DND-41 (cell line): ENCODE results near the gene PTPRN2.

Source experiments
- ATAC-seq: fragments of 200-7000 bp; cut with Tn5 transposase; 3 replicates; pipeline ENCODE4 v1.9.1; 2021; ENCODE audit warnings: low read depth; ENCODE audit not compliant: insufficient read depth
- DNase-seq: peaks from one replicate; pipeline ENCODE4 v3.0.0-alpha.2; 2020
- H2AFZ ChIP-seq: 2 replicates; pipeline ENCODE4 v1.6.0; 2012; ENCODE audit warnings: low read depth, low read length
- H3K27ac ChIP-seq: 2 replicates; pipeline ENCODE4 v1.5.1; 2012; ENCODE audit warnings: low read length, inconsistent platforms
- H3K27me3 ChIP-seq: fragments of 200-600 bp; sonication (generic); 2 replicates; pipeline ENCODE4 v1.6.0; 2012; ENCODE audit warnings: low read length, mild to moderate bottlenecking, inconsistent platforms; ENCODE audit not compliant: insufficient read depth, poor library complexity
- H3K36me3 ChIP-seq: 2 replicates; pipeline ENCODE4 v1.5.1; 2012; ENCODE audit warnings: low read length, inconsistent platforms; ENCODE audit not compliant: insufficient read depth
- H3K4me1 ChIP-seq: 2 replicates; pipeline ENCODE4 v1.5.1; 2012; ENCODE audit warnings: mild to moderate bottlenecking, low read length; ENCODE audit not compliant: insufficient read depth
- H3K4me2 ChIP-seq: 2 replicates; pipeline ENCODE4 v1.6.0; 2012; ENCODE audit warnings: mild to moderate bottlenecking, moderate library complexity, low read length, inconsistent platforms; ENCODE audit not compliant: insufficient read depth
- H3K4me3 ChIP-seq, 2 experiments: fragments of 200-600 bp in 1 of 2; shearing (Covaris generic) in 1 of 2; 2 replicates each; pipeline ENCODE4 v1.5.1; 2012 to 2016; ENCODE audit warnings: inconsistent platforms in 2 of 2, low read length in 2 of 2, mild to moderate bottlenecking in 2 of 2, low read depth in 1 of 2, moderate library complexity in 1 of 2
- H3K79me2 ChIP-seq: 2 replicates; pipeline ENCODE4 v1.6.0; 2012; ENCODE audit warnings: low read length, inconsistent platforms; ENCODE audit not compliant: insufficient read depth
- H3K9ac ChIP-seq: 2 replicates; pipeline ENCODE4 v1.6.0; 2012; ENCODE audit warnings: low read depth, mild to moderate bottlenecking, inconsistent platforms, low read length, moderate library complexity
- H3K9me3 ChIP-seq: 2 replicates; pipeline ENCODE4 v1.5.1; 2012; ENCODE audit warnings: low read length, moderate library complexity, mild to moderate bottlenecking, inconsistent platforms; ENCODE audit not compliant: insufficient read depth, severe bottlenecking
- H4K20me1 ChIP-seq: 2 replicates; pipeline ENCODE4 v1.6.0; 2012; ENCODE audit warnings: low read length; ENCODE audit not compliant: insufficient read depth
- EZH2 ChIP-seq: IDR thresholded peaks from 3 replicates; pipeline ENCODE4 v1.6.1; 2012; ENCODE audit warnings: borderline replicate concordance, low read depth, mild to moderate bottlenecking, moderate library complexity, low read length, inconsistent platforms; ENCODE audit not compliant: severe bottlenecking
- TF ChIP-seq, protein P1 (sequence below): IDR thresholded peaks from 2 replicates; pipeline ENCODE4 v1.5.1; 2012; ENCODE audit warnings: borderline replicate concordance, low read length, moderate library complexity, mild to moderate bottlenecking; ENCODE audit not compliant: poor library complexity, severe bottlenecking; ENCODE audit errors: extremely low read depth

PTPRN2 gene

GRCh38 chr7:158098125-158099030, 489.2 kb downstream of the PTPRN2 start:
- Histone ChIP-seq H3K9ac (no peak overlapping the region), H3K9me3 (no peaks in the 10 kb centered on the region), H2AFZ (no peak overlapping the region), H4K20me1 (no peaks in the 10 kb centered on the region), H3K4me3 (no peak overlapping the region), H3K4me1 (no peaks in the 10 kb centered on the region), H3K4me2 (no peak overlapping the region), H3K27ac (no peak overlapping the region), H3K79me2 (no peaks in the 10 kb centered on the region), H3K27me3 (no peaks in the 10 kb centered on the region), H3K36me3 (no peaks in the 10 kb centered on the region)
- TF ChIP-seq, protein P1, sequence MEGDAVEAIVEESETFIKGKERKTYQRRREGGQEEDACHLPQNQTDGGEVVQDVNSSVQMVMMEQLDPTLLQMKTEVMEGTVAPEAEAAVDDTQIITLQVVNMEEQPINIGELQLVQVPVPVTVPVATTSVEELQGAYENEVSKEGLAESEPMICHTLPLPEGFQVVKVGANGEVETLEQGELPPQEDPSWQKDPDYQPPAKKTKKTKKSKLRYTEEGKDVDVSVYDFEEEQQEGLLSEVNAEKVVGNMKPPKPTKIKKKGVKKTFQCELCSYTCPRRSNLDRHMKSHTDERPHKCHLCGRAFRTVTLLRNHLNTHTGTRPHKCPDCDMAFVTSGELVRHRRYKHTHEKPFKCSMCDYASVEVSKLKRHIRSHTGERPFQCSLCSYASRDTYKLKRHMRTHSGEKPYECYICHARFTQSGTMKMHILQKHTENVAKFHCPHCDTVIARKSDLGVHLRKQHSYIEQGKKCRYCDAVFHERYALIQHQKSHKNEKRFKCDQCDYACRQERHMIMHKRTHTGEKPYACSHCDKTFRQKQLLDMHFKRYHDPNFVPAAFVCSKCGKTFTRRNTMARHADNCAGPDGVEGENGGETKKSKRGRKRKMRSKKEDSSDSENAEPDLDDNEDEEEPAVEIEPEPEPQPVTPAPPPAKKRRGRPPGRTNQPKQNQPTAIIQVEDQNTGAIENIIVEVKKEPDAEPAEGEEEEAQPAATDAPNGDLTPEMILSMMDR: no peak
- no peak for TF ChIP-seq EZH2
- DNase-seq (no peak), ATAC-seq (no peak)

DNA sequence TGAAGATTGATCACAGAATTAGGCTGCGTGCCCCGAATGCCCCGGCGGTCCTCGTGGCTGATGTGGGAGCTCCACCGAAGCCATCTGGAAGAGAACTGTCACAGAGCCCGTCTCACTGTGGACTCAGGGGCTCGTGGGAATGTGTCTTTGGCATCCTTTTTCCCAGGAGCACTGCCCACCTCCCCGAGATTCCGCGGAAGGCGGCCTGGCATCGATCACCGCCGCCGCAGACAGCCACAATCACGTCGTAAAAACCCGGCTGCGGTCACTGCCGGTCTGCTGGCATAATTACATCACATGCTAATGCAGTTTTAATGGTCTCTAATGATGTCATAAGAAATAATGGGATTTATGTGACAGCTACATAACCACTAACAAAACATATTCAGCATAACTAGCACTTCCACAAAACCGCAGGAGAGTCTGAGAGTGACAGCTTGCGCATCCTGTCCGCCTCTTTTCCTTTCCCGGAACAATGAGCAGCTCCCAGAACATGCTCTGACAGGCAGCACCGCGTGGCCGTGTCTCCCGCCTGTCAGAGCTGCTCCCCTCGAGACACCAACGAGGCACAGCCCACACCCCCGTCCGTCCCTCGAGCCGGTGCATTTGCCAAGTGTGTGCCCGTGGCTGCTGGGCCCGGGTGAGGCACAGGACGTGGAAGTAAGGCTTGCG, 490.0 kb downstream of the PTPRN2 start:
- H3K4me3 ChIP-seq: no peak overlapping the region
- no peak overlapping the region for H2AFZ ChIP-seq
- no peaks in the 10 kb centered on the region for H3K27me3 ChIP-seq
- no peaks in the 10 kb centered on the region for H3K79me2 ChIP-seq
- no peak overlapping the region for H3K4me2 ChIP-seq
- no peaks in the 10 kb centered on the region for H3K9me3 ChIP-seq
- ATAC-seq (no peak), DNase-seq (no peak)
- no peaks in the 10 kb centered on the region for H3K36me3 ChIP-seq
- no peak overlapping the region for H3K27ac ChIP-seq
- H4K20me1 ChIP-seq: no peaks in the 10 kb centered on the region
- no peak overlapping the region for H3K9ac ChIP-seq
- TF ChIP-seq EZH2: no peak
- TF ChIP-seq, protein P1: no peak
- H3K4me1 ChIP-seq: no peaks in the 10 kb centered on the region

DNA sequence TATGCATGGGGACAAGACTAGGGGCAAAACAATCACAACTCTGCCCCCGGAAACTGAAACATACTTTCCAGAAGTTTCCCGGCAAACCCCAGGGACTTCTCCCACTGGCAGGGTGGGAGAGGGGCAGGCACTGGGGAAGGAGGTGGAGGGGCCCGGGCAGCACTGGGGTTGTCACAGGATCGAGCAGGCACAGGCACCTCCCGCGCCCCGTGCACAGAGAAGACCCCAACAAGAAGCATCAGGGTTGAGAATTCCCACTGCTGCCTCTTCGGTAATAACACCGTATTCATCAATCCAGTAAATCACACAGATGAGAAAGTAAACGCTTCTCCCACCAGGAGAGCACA, 490.5 kb downstream of the PTPRN2 start:
- DNase-seq: no peak
- Histone ChIP-seq H3K4me2 (no peak overlapping the region), H3K9ac (no peak overlapping the region), H4K20me1 (no peaks in the 10 kb centered on the region), H3K4me1 (no peaks in the 10 kb centered on the region), H3K36me3 (no peaks in the 10 kb centered on the region), H3K9me3 (no peaks in the 10 kb centered on the region), H3K4me3 (no peak overlapping the region), H3K79me2 (no peaks in the 10 kb centered on the region), H3K27ac (no peak overlapping the region), H3K27me3 (no peaks in the 10 kb centered on the region), H2AFZ (no peak overlapping the region)
- no peak for TF ChIP-seq EZH2
- TF ChIP-seq, protein P1: no peak
- ATAC-seq: no peak
